Nucleus accumbens (tissue), 56 donors: ENCODE results near the gene GRK5.
A peak's percentile ranks its signal among the peaks of the same experiment; 100 is the strongest.

ENCODE experiments used
- DNase-seq, 56 donors: peaks; one replicate each; lab custom pipeline; 2025; lab: John Stamatoyannopoulos, UW

Gene GRK5

GRCh38 chr10:119410361-119411116, 203.2 kb downstream of the GRK5 start:
- DNase-seq, result no peak

- peak in 43 of 56 donors; percentile 6 to 78 (median 28) for DNase-seq
Measured at GRCh38 chr10:119412244-119413092, 205.1 kb downstream of the GRK5 start.

GRCh38 chr10:119413093-119413453, 205.7 kb downstream of the GRK5 start:
- no peak for DNase-seq

GRCh38 chr10:119413471-119414080, 206.2 kb downstream of the GRK5 start:
- no peak for DNase-seq

GRCh38 chr10:119414081-119414611, 206.8 kb downstream of the GRK5 start:
- DNase-seq, result no peak

- no peak for DNase-seq
Measured at GRCh38 chr10:119415121-119415520, 207.8 kb downstream of the GRK5 start.

GRCh38 chr10:119415536-119416503, 208.4 kb downstream of the GRK5 start:
- DNase-seq, result no peak

GRCh38 chr10:119416855-119417254, 209.5 kb downstream of the GRK5 start:
- peak in 25 of 56 donors; percentile 2 to 63 (median 21) for DNase-seq

GRCh38 chr10:119417852-119418251, 210.5 kb downstream of the GRK5 start:
- DNase-seq, result no peak

GRCh38 chr10:119418362-119418761, 211.0 kb downstream of the GRK5 start:
- no peak for DNase-seq

GRCh38 chr10:119419931-119420330, 212.6 kb downstream of the GRK5 start:
- DNase-seq, result no peak

GRCh38 chr10:119420950-119421875, 213.8 kb downstream of the GRK5 start:
- DNase-seq, result no peak

- DNase-seq, result no peak
Measured at GRCh38 chr10:119421891-119422681, 214.7 kb downstream of the GRK5 start.

GRCh38 chr10:119422682-119423509, 215.5 kb downstream of the GRK5 start:
- no peak for DNase-seq

- no peak for DNase-seq
Measured at GRCh38 chr10:119423510-119424257, 216.3 kb downstream of the GRK5 start.

- no peak for DNase-seq
Measured at GRCh38 chr10:119424258-119424975, 217.0 kb downstream of the GRK5 start.
